ENCODE measurements around the gene SLC24A3. TPM values are rescaled to one million over a fixed set of nuclear protein-coding genes. Genes with fewer than 3 reads are reported as not detected.
A peak's percentile ranks its signal among the peaks of the same experiment; 100 is the strongest.

Gene SLC24A3
- total and polyA plus RNA-seq, 2 of the 13 experiments (the other 11 are each of a cell fraction or from before 2014, with no cell fraction given), result not detected

DNA sequence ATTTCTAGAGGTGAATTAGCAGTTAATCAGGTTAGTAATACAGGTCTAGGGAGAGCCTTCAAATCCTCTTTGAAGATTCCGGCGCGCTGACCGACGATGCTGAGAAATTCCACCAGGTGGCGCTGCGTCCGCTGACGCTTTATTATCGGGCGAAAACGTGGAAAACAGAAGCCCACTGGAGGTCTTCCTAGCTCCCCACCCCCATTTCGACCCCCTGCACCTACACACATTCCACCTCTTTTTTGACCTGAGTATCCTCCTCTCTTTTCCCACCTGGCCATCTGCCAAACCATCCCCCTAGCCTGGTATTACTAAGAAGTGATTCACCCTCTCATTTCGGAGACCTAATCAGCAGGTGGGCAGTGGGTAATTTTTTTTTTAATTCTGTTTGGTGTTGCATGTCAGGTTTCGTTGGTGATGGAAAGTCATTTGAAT lies 480.3 kb downstream of the SLC24A3 start:
- Histone ChIP-seq H3K79me2 (ENCODE audit: insufficient read depth, low read length) (no peaks in the 10 kb centered on the region), H3K4me3 (replicated peaks in 1 of 3; ENCODE audit: insufficient read depth in 1 of 3, low read depth in 2 of 3, low read length in 3 of 3) (no peak overlapping the region), H3K9ac (ENCODE audit: insufficient read depth, low read depth, low read length) (no peak overlapping the region), H3K9me3 (ENCODE audit: low read length) (no peaks in the 10 kb centered on the region), H3K27ac (ENCODE audit: extremely low read length, insufficient read depth, low read length) (no peak overlapping the region), H3K27me3 (ENCODE audit: control insufficient read depth in 1 of 2, insufficient read depth in 2 of 2, low read length in 2 of 2) (0 out of 5 replicates have a peak, but pooled peaks cover 0 to 13% of the 10 kb centered on the region in 2 experiments), H3K4me1 (ENCODE audit: insufficient read depth, low read length) (no peaks in the 10 kb centered on the region), H4K20me1 (ENCODE audit: insufficient read depth, low read length) (no peaks in the 10 kb centered on the region), H3K4me2 (ENCODE audit: low read depth, low read length) (peak overlapping the region; percentile 47), H3K36me3 (replicated peaks in 1 of 2; ENCODE audit: control insufficient read depth in 1 of 2, insufficient read depth in 2 of 2, low read length in 2 of 2) (no peaks in the 10 kb centered on the region), H2AFZ (ENCODE audit: low read length) (peak overlapping the region; percentile 47)
- in situ Hi-C loops (cut with HindIII; ENCODE audit: extremely low pct_ligation_motif_present, low pct_unique_long_range_greater_than_20kb), result loop anchor here (5.0 kb wide), 2 partner anchors 65 to 105 kb away; partner anchors contain the start of gene RIN2
- DNase-seq (ENCODE audit: low spot score) (peak; percentile 37), ATAC-seq (peak; percentile 63), FAIRE-seq (peak; percentile 30)
- intact Hi-C loops (cut with micrococcal nuclease; ENCODE audit: unreplicated experiment), result loop anchor here (1.0 to 2.0 kb wide), 4 partner anchors 66 to 303 kb away; partner anchors contain the start of gene RIN2
- ChIA-PET CTCF (ENCODE audit: low intra/inter-chr PET ratio, low total read pairs) (interaction anchor here (0.8 to 2.8 kb wide), 3 partner anchors 92 to 303 kb away, joined by 3 to 48 read pairs (median 12); no protein-coding TSS in a partner anchor), POLR2A (no interaction called here)
- 2% methylated on average over 15 of the region's 15 CpGs for WGBS (ENCODE audit: low lambda C conversion rate)
- no TSS peak for BruUV-seq (replicated peaks)
- TF ChIP-seq, protein P1, sequence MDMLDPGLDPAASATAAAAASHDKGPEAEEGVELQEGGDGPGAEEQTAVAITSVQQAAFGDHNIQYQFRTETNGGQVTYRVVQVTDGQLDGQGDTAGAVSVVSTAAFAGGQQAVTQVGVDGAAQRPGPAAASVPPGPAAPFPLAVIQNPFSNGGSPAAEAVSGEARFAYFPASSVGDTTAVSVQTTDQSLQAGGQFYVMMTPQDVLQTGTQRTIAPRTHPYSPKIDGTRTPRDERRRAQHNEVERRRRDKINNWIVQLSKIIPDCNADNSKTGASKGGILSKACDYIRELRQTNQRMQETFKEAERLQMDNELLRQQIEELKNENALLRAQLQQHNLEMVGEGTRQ (IDR thresholded peaks at IDR 0.05; ENCODE audit: low read depth, low read length), result no peak
- TF ChIP-seq, protein P1 (CRISPR knock-in tag; IDR thresholded peaks at IDR 0.05; ENCODE audit: borderline replicate concordance), result no peak
- TF ChIP-seq TCF7 (IDR thresholded peaks at IDR 0.05; ENCODE audit: low read depth), result peak; percentile 69
- 0 out of 2 replicates have a peak, but pooled peaks have one; percentile 29 for TF ChIP-seq KLF6 (CRISPR knock-in tag; IDR thresholded peaks at IDR 0.05)
- TF ChIP-seq ZNF670 (CRISPR knock-in tag; IDR thresholded peaks at IDR 0.05; ENCODE audit: borderline replicate concordance), result no peak
- TF ChIP-seq MED1 (CRISPR knock-in tag; IDR thresholded peaks at IDR 0.05), result no peak
- no peak for TF ChIP-seq PPARG (CRISPR knock-in tag; conservative IDR thresholded peaks at IDR 0.05)
- TF ChIP-seq SALL1 (CRISPR knock-in tag; IDR thresholded peaks at IDR 0.05), result peak; percentile 39; the same call in 1 of the 2 replicates
- TF ChIP-seq HHEX (CRISPR knock-in tag; IDR thresholded peaks at IDR 0.05), result no peak
- TF ChIP-seq XRCC5 (optimal IDR thresholded peaks at IDR 0.05; ENCODE audit: low read length), result peak; percentile 87
- TF ChIP-seq ELF3 (CRISPR knock-in tag; IDR thresholded peaks at IDR 0.05), result 0 out of 2 replicates have a peak, but pooled peaks have one; percentile 19
- TF ChIP-seq ZSCAN9 (CRISPR knock-in tag; IDR thresholded peaks at IDR 0.05; ENCODE audit: borderline replicate concordance), result 0 out of 2 replicates have a peak, but pooled peaks have one; percentile 54
- peak; percentile 67 for TF ChIP-seq STAG1 (CRISPR knock-in tag; IDR thresholded peaks at IDR 0.05)
- TF ChIP-seq, protein P2, sequence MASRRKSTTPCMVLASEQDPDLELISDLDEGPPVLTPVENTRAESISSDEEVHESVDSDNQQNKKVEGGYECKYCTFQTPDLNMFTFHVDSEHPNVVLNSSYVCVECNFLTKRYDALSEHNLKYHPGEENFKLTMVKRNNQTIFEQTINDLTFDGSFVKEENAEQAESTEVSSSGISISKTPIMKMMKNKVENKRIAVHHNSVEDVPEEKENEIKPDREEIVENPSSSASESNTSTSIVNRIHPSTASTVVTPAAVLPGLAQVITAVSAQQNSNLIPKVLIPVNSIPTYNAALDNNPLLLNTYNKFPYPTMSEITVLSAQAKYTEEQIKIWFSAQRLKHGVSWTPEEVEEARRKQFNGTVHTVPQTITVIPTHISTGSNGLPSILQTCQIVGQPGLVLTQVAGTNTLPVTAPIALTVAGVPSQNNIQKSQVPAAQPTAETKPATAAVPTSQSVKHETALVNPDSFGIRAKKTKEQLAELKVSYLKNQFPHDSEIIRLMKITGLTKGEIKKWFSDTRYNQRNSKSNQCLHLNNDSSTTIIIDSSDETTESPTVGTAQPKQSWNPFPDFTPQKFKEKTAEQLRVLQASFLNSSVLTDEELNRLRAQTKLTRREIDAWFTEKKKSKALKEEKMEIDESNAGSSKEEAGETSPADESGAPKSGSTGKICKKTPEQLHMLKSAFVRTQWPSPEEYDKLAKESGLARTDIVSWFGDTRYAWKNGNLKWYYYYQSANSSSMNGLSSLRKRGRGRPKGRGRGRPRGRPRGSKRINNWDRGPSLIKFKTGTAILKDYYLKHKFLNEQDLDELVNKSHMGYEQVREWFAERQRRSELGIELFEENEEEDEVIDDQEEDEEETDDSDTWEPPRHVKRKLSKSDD (CRISPR knock-in tag; IDR thresholded peaks at IDR 0.05; ENCODE audit: low read depth), result no peak
- TF ChIP-seq ZNF12 (CRISPR knock-in tag; IDR thresholded peaks at IDR 0.05), result 0 out of 2 replicates have a peak, but pooled peaks have one; percentile 21
- TF ChIP-seq SMC3 (IDR thresholded peaks at IDR 0.05; ENCODE audit: low read length), result peak; percentile 90
- peak; percentile 61 for TF ChIP-seq TEAD3 (CRISPR knock-in tag; optimal IDR thresholded peaks at IDR 0.05; ENCODE audit: borderline replicate concordance)
- peak; percentile 68; the same call in 1 of the 2 replicates for TF ChIP-seq KDM2A (CRISPR knock-in tag; IDR thresholded peaks at IDR 0.05; ENCODE audit: borderline replicate concordance, low read depth)
- TF ChIP-seq, protein P3, sequence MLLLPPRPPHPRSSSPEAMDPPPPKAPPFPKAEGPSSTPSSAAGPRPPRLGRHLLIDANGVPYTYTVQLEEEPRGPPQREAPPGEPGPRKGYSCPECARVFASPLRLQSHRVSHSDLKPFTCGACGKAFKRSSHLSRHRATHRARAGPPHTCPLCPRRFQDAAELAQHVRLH (CRISPR knock-in tag; IDR thresholded peaks at IDR 0.05; ENCODE audit: borderline replicate concordance, low read depth), result peak; percentile 40; the same call in 1 of the 2 replicates
- TF ChIP-seq FOSL2 (CRISPR knock-in tag; IDR thresholded peaks at IDR 0.05), result 0 out of 2 replicates have a peak, but pooled peaks have one; percentile 17
